Stimulated activated CD8-positive, alpha-beta memory T cell treated with anti-CD3 and anti-CD28 coated beads, Interleukin-4, amount 100 ng/mL, for 48 hours (primary cell): ENCODE data around the gene USP19.
A peak's percentile ranks its signal among the peaks of the same experiment; 100 is the strongest.

ENCODE experiments used
- DNase-seq: peaks from one replicate; pipeline ENCODE4 v3.0.0-alpha.2; 2020

Gene USP19

GRCh38 chr3:49134471-49135265, 14.0 kb upstream of the USP19 start:
- DNase-seq: no peak

GRCh38 chr3:49133226-49133951, 12.8 kb upstream of the USP19 start:
- no peak for DNase-seq

GRCh38 chr3:49132437-49133225, 12.0 kb upstream of the USP19 start, which contains the start of gene LAMB2:
TSS of gene LAMB2 (minus strand) at chr3:49133050. CDS start at chr3:49132867, 183 bp downstream.
- no peak for DNase-seq

GRCh38 chr3:49132073-49132436, 11.4 kb upstream of the USP19 start:
- DNase-seq: no peak

DNA sequence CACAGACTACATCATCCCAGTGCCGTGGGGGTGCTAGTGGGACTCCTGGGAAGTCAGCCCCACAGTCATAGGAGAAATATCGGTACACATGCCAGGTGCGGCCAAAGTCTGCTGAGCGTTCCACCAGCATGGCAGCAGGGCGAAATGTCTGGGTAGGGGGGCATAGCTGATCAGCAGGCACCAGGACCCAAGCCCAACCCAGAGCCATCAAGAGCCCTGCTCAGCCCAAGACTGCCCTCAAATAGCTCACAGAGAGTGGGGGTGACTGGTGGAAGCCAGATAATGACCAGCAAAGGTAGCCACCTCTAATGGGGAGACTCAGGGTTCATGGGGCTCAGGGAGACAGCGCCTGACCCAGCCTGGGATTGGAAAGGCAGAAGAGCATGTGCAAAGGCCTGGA, 11.0 kb upstream of the USP19 start:
- DNase-seq: no peak

- DNase-seq: no peak
These were observed 10.4 kb upstream of the USP19 start for GRCh38 chr3:49131040-49131439.

GRCh38 chr3:49124991-49125670, 4.5 kb upstream of the USP19 start:
- DNase-seq: no peak

DNA sequence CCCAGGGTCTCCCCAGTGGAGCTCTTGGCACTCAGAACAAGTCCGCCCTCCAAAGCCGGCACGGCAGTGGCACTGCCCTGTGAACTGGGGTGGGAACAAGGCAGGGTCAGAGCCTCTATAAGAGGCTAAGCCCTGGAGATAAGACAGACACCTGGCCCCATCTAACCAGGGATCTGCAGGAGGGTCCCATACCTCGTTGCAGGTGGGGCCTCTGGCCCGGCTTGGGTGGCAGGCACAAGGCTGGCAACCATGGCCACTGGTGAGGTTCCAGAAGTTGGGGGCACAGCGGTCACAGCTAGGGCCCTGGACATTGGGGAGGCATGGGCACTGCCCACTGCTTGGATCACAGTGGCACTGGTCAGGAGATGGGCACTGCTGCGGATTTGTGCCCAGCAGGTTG, 3.6 kb upstream of the USP19 start:
- DNase-seq: no peak

- no peak for DNase-seq
These were observed 3.1 kb upstream of the USP19 start for GRCh38 chr3:49123687-49124086.

- DNase-seq: no peak
These were observed 2.4 kb upstream of the USP19 start for GRCh38 chr3:49122886-49123545.

- DNase-seq: no peak
These were observed 1.8 kb upstream of the USP19 start for GRCh38 chr3:49122451-49122850.

DNA sequence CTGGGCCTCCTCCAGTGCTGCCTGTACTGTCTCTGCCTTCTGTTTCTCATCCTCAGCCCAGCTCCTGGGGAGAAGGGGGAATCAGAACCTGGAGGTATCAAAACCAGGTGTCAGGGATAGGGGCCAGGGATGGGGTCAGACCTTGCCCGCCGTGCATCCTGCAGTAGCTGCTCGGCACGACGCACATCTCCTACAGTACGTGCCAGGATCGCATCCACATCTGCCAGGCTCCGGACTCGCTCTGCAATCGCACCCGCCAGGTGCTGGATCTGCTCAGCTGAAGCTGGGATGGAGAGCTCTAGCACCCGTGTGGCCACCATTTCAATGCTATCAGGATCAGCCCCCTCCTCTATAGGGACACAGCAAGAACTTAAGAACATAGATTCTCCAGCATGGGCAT, 1.4 kb upstream of the USP19 start:
- no peak for DNase-seq

DNA sequence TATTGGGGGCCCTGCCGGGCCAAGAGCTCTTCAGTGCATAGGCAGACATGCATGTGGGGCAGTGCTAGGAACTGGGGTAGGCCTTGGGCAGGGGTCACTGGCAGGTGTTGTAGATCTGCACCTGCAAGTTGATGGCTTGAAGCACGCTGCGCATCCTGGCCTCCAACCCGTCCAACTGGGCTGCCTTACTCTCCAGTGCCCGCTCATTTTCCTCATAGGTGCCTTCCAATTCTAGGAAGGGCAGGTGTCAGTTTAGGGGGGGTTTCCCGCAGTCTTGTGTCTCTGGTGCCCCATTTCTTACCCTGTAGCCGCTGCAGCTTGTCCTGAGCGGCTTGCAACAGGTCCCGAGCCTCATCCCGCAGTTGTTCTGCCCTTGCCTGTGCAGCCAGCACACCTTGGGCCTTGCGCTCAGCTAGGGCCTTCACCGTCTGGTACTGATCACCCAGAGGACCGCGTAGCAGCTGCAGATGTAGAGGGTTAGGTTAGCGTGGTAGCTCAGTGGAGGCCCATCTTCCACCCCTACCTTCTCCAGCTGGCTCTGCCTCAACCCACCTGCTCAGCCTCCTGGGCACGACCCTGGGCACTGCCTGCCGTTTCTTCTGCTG, 611 bp upstream of the USP19 start:
- no peak for DNase-seq

DNA sequence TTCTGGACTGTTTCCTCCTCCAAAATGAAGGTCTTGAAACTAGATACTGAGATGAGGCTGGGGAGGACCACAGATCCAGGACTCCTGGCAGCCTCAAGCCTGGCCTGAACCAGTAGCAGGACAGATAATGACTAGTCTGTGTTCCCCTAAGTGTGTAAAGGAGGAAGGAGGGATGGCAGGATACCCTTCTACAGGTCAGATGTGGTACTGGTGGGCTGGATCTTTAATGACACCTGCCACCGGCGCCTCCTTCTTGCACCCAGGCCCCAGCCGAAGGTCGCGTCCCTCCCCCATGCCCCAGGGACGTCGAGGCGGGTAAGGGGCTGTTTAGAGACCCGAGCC, 556 bp downstream of the USP19 start:
- DNase-seq: no peak

DNA sequence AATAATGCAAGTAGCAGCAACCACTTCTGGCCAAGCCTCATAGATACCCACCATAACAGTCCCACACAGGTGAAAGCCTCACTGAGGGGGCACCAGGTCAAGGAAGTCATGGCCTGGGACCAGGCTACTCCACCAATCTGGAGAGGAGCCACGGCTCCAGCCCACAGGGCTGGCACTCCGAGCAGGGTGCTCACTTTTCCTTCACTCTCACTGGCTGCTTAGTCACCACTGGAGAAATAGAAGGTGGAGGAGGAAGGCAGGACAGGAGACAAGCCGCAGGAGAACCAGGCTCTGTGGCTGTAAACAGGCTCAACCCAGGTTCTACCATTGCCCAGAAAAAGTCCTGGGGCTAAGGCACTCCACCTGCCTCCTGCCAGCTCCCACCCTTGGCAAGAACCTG, 1.2 kb downstream of the USP19 start:
- DNase-seq: no peak

- no peak for DNase-seq
These were observed 1.6 kb downstream of the USP19 start for GRCh38 chr3:49119036-49119435.

GRCh38 chr3:49112262-49112661, 8.4 kb downstream of the USP19 start:
- DNase-seq: no peak

- DNase-seq: no peak
These were observed 9.3 kb downstream of the USP19 start for GRCh38 chr3:49111347-49111746.

DNA sequence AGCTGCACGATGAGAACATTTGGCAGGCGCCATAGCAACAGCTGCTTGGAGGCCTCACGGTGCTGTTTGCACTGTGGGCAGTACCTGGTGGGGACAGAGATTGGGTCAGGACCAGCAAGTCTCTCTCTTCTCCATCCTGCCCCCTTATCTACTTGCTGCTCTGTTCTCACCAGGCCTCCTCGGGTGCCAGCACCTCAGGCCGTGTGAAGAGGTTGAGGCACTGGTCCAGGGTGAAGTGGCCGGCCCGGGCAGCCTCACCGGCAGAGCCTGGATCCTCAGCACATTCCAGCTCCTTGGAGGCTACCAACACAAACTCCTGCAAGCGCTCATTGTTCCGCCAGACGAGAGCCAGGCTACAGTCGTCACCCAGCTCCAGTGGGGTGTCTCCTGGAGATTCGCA, 9.8 kb downstream of the USP19 start:
- DNase-seq: no peak

- no peak for DNase-seq
These were observed 12.3 kb downstream of the USP19 start for GRCh38 chr3:49108346-49108745.

- DNase-seq: peak; percentile 92
These were observed 16.0 kb downstream of the USP19 start, which contains the start of gene QARS1 for GRCh38 chr3:49104427-49105291. TSS of gene QARS1 (minus strand) at chr3:49104757. CDS start at chr3:49104733, 24 bp downstream.
